DMS53 (cell line): ENCODE data around the gene GLRX2.
"Not testable (repeated sequence)": the region's sequence is repeated elsewhere in the genome, so short reads cannot be mapped to it uniquely, and the experiment has no call there.

ENCODE experiments used
- DNase-seq: peaks from one replicate; lab custom pipeline; 2025; lab: John Stamatoyannopoulos, UW

The GLRX2 gene, protein sequence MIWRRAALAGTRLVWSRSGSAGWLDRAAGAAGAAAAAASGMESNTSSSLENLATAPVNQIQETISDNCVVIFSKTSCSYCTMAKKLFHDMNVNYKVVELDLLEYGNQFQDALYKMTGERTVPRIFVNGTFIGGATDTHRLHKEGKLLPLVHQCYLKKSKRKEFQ

GRCh38 chr1:193104907-193105820 lies at the start of gene GLRX2:
TSS of gene GLRX2 (minus strand) at chr1:193105414. CDS start at chr1:193105382, 32 bp downstream.
- DNase-seq = peak; percentile 94

- no peak for DNase-seq
Observed at GRCh38 chr1:193144999-193145398, 39.8 kb upstream of the GLRX2 start.

DNA sequence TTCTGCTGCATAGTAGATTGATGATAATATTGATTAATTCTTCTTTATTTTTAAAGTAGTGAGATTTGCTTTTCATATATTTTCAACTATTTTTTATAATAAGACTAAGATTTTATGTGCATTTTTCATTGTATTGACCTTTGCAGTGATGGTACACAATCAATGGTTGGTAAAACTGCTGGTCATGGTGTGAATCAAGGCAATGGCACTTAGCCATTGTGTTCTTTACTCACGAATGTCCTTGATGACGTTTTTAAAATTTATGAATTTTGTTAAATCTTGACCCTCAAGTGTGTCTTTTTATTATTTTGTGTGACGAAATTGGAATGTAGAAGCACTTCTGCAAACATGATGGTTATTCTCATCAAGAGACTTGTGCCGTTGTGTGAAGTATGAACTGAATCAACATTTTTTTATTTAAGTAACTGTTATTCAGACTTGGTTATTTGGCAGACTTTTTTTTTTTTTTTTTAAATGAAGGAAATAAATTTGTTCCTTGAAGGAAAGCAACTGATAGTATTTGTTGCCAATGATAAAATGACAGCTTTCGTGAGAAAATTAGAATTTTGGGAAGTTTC lies 39.2 kb upstream of the GLRX2 start:
- no peak for DNase-seq

- DNase-seq = peak; percentile 15
Observed at GRCh38 chr1:193143285-193143684, 38.1 kb upstream of the GLRX2 start.

DNA sequence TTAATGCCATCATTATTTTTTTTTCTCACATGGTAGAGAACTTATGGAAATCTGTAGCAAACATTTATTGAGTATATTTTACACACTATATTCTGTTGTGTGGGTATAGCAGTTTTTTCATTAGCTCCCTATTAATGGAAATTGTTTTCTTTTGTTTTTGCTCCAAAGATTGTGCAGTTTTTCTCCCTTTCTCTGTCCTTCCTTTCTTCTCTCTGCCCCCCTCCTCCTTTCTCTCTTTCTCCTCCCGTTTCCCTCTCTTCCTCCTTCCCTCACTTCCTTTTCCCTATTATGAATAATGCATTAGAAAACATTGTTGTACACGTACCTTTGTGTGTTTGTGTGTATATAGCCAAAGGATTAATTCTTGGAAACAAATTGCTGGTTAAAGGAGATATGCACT lies 37.2 kb upstream of the GLRX2 start:
- DNase-seq = no peak

GRCh38 chr1:193141804-193142203 lies 36.6 kb upstream of the GLRX2 start:
- DNase-seq = no peak

DNA sequence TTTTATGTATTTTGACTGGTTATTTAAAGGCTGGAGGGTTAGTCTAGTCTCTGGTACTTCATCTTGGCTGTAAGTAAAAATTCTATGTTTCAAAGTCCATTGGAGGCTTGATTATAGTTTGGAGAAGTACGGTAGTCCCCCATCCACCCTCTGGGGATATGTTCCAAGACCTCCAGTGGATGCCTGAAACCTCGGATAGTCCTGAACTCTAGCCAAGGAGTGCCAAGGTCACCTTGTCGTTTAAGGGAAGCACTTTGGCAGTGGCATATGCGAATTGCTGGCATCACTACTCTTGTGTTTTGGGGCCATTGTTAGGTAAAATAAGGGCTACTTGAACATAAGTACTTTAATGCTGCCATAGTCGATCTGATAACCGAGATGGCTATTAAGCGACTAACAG lies 35.0 kb upstream of the GLRX2 start:
- DNase-seq = no peak

DNA sequence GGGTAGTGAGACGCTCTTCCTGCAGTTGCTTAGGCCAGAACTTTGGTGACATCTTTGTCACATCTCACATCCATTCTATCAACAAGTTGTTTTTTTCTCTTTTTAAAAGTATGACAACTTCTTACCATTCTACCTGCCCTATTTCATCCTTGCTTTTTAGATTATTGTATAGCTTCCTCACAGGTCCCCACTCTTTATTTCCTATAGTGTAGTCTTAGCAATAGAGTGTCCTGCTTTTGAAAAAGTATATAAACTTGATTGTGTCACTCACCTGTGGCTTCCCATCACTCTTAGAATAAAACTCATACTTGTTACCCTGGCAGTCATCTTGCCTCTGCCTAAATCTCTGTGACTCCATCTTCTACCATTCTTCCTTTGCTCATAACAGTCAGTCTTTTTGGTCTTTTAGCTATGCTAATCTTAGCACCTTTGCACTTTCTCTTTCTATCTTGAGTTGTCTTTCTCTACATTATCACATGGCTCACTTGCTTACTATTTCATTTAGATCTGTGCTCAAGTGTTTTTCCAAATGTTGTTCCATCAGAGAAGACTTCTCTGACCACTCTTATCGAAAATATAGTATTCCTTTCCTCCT lies 26.1 kb upstream of the GLRX2 start:
- no peak for DNase-seq

GRCh38 chr1:193125369-193125768 lies 20.2 kb upstream of the GLRX2 start:
- DNase-seq = no peak

- DNase-seq = no peak
Observed at GRCh38 chr1:193123751-193124150, 18.5 kb upstream of the GLRX2 start.

- DNase-seq = peak; percentile 99
Observed at GRCh38 chr1:193121616-193122593, 16.7 kb upstream of the GLRX2 start, which contains the start of gene CDC73. TSS of gene CDC73 (plus strand) at chr1:193122031. CDS start at chr1:193122201, 170 bp downstream.

DNA sequence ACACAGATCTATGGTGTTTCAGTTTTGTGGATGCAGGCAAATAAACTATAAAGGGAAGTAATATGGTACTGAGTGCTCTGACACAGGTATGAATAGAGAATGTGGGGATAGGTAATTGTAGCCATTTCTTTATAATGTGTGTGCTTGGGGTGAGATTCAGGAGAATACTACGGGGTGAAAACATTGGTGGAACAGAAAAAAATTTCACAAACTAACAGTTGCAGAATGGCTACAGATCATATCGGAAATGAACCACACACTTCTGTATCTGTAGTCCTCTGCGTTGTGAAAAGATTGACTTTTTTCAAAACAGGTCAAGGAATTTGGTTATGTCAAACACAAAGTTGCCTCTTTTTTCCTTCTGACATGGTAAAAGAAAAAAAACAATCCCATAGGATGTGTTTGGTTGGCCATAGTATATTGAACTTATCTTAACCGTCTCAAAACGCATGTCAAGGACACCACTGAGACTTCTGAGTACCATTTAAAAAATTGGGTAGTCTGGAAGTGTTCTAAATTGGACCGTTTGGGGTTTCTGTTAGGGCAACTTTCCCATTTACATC lies 15.5 kb upstream of the GLRX2 start:
- peak; percentile 19 for DNase-seq

DNA sequence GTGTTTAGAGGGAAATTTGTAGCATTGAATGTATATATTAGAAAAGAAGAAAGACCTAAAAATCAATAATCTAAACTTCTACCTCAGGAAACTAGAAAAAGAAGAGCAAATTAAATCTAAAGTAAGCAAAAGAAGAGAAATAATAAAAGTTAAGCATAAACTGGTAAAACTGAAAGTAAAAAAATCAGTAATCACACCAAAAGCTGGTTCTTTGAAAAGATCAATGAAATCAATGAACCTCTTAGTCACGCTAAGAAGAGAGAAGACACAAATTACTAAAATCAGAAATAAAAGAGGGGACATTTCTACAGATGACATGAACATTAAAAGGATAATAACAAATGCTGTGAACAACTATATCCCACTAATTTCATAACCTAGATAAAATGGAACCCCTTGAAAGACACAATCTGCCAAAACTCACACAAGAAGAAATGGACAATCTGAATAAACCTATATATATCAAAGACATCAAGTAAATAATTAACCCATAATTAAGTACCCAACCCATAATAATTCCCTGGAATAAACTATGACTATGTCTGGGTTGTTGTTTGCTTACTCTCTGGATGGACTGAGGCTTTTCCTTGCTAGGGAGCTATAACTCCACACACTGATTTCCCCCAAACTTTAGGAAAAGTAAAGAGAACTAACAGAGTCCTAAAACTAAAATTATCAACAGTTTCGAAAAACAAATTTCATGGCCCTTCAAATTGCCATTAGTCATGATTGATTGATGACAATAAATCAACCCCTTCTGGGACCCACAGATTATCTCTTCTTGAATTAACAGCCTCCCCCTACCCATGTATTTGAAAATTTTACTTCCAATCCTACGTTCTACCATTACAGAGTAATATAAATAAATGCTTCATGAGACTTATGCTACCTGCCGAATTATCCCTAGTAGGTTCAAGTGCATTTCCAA lies 13.9 kb upstream of the GLRX2 start:
- peak; percentile 4 for DNase-seq

DNA sequence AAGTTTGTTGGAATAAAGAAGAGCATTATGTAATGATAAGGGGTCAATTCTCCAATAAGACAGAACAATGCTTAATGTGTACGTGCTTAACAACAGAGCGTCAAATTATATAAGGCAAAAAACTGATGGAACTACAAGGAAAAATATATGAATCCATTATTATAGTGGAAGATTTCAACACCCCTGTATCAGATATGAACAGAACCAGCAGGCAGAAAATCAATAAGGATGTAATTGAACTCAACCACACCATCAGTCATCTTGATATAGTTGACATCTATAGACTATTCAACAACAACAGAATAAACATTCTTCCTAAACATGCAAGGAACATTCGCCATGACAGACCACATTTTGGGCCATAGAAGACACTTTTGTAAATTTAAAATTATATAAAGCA lies 13.0 kb upstream of the GLRX2 start:
- DNase-seq = no peak

- DNase-seq = not testable (repeated sequence)
Observed at GRCh38 chr1:193117167-193117566, 12.0 kb upstream of the GLRX2 start.

GRCh38 chr1:193115629-193116227 lies 10.5 kb upstream of the GLRX2 start:
- peak; percentile 87 for DNase-seq

- DNase-seq = peak; percentile 24
Observed at GRCh38 chr1:193114485-193115095, 9.4 kb upstream of the GLRX2 start.

DNA sequence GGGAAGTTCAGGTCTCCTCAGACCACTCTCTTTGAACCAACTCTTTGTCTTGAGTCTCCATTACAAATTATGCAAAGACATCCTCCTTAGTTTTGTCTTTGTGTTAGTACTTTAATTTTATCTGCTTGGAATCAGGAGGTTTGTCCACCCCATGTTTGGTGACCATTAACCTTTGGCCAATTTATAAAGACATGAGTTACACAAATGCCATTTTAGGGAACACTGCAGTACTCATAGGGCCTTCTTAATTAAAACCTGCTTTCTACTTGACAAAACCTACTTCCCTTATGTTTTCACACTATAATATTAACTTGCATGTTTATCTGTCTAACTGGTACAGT lies 8.7 kb upstream of the GLRX2 start:
- no peak for DNase-seq
